Liver (tissue), 9 donors: ENCODE results near the gene RTN4R. TPM values are rescaled to one million over a fixed set of nuclear protein-coding genes. Genes with fewer than 3 reads are reported as not detected.

Experiments used
- DNase-seq: peaks from one replicate; pipeline ENCODE4 v3.0.0-alpha.2; 2017; ENCODE audit warnings: low spot score
- H3K27ac ChIP-seq, 2 donors: one replicate each; pipeline ENCODE4 v1.7.0; 2013; ENCODE audit warnings: inconsistent platforms in 2 of 2, low read length in 2 of 2, control low read depth in 1 of 2, low read depth in 1 of 2, mild to moderate bottlenecking in 1 of 2
- H3K27me3 ChIP-seq, 4 donors: one replicate each; pipeline versions ENCODE4 v1.6.1 to v1.7.0; 2013; ENCODE audit warnings: low read length in 3 of 4, inconsistent platforms in 1 of 4, mild to moderate bottlenecking in 1 of 4, moderate library complexity in 1 of 4; ENCODE audit not compliant: control insufficient read depth in 4 of 4, insufficient read depth in 4 of 4
- H3K36me3 ChIP-seq, 4 donors: one replicate each; pipeline versions ENCODE4 v1.6.1 to v1.7.0; 2013; ENCODE audit warnings: low read length in 3 of 4, mild to moderate bottlenecking in 3 of 4, low read depth in 1 of 4, moderate library complexity in 1 of 4; ENCODE audit not compliant: control insufficient read depth in 4 of 4, insufficient read depth in 3 of 4
- H3K4me1 ChIP-seq, 4 donors: one replicate each; pipeline versions ENCODE4 v1.6.1 to v1.7.0; 2013; ENCODE audit warnings: low read length in 3 of 4, mild to moderate bottlenecking in 3 of 4, moderate library complexity in 1 of 4; ENCODE audit not compliant: control insufficient read depth in 4 of 4, insufficient read depth in 4 of 4
- H3K4me3 ChIP-seq, 3 donors: one replicate each; pipeline versions ENCODE4 v1.6.1 to v1.7.0; 2013; ENCODE audit warnings: low read length in 3 of 3, control low read depth in 1 of 3, low read depth in 1 of 3, mild to moderate bottlenecking in 1 of 3
- H3K9ac ChIP-seq, 2 donors: one replicate each; pipeline ENCODE4 v1.7.0; 2013; ENCODE audit warnings: low read length in 2 of 2, mild to moderate bottlenecking in 2 of 2, moderate library complexity in 2 of 2, control low read depth in 1 of 2, low read depth in 1 of 2
- H3K9me3 ChIP-seq, 4 donors: one replicate each; pipeline versions ENCODE4 v1.6.1 to v1.7.0; 2013; ENCODE audit warnings: low read length in 3 of 4; ENCODE audit not compliant: control insufficient read depth in 4 of 4
- EGR1 ChIP-seq, 2 donors: IDR thresholded peaks; 2 replicates each; pipeline ENCODE4 v1.6.1; 2016 to 2018; ENCODE audit warnings: antibody characterized with exemption in 2 of 2, low read depth in 2 of 2
- FOXA1 ChIP-seq: IDR thresholded peaks from 2 replicates; pipeline ENCODE4 v1.6.1; 2016; ENCODE audit warnings: antibody characterized with exemption
- FOXA2 ChIP-seq: IDR thresholded peaks from 2 replicates; pipeline ENCODE4 v1.6.1; 2016; ENCODE audit warnings: antibody characterized with exemption
- HNF4A ChIP-seq, 2 donors: conservative IDR thresholded peaks; 2 replicates each; pipeline ENCODE4 v1.6.1; 2016; ENCODE audit warnings: antibody characterized with exemption in 2 of 2, mild to moderate bottlenecking in 2 of 2
- HNF4G ChIP-seq: IDR thresholded peaks from 2 replicates; pipeline ENCODE4 v1.6.1; 2016; ENCODE audit warnings: antibody characterized with exemption
- JUND ChIP-seq, 2 donors: IDR thresholded peaks; 2 replicates each; pipeline ENCODE4 v1.6.1; 2016; ENCODE audit warnings: antibody characterized with exemption in 2 of 2
- NR2F2 ChIP-seq: IDR thresholded peaks from 2 replicates; pipeline ENCODE4 v1.6.1; 2016; ENCODE audit warnings: antibody characterized with exemption
- RAD21 ChIP-seq, 2 donors: IDR thresholded peaks; 2 replicates each; pipeline ENCODE4 v1.6.1; 2016; ENCODE audit warnings: antibody characterized with exemption in 2 of 2, mild to moderate bottlenecking in 2 of 2
- REST ChIP-seq: IDR thresholded peaks from 2 replicates; pipeline ENCODE4 v1.6.1; 2016; ENCODE audit warnings: antibody characterized with exemption, mild to moderate bottlenecking
- TAF1 ChIP-seq: conservative IDR thresholded peaks from 2 replicates; pipeline ENCODE4 v1.6.1; 2016; ENCODE audit warnings: antibody characterized with exemption, mild to moderate bottlenecking
- YY1 ChIP-seq: IDR thresholded peaks from 2 replicates; pipeline ENCODE4 v1.6.1; 2016; ENCODE audit warnings: antibody characterized with exemption, mild to moderate bottlenecking
- ZBTB33 ChIP-seq: IDR thresholded peaks from 2 replicates; pipeline ENCODE4 v1.6.1; 2016; ENCODE audit warnings: antibody characterized with exemption
- WGBS: extraction: QIAGEN DNeasy Blood & Tissue Kit; methylation state at CpG from one replicate; pipeline ENCODE4 v1.1.7; 2013; 5-methylcytosine and 5-hydroxymethylcytosine counted together
- polyA plus RNA-seq, 2 donors: library from polyadenylated mRNA; stranded (reverse) in 1 of 2; unstranded in 1 of 2; fragments of 200-250 nt in 1 of 2; fragments of >200 nt in 1 of 2; fragmentation: Nextera tagmentation in 1 of 2; extraction: Ambion mirVana in 1 of 2; gene quantifications; one replicate each; pipeline versions ENCODE4 v1.2.1 to v1.2.3, GENCODE V29; 2013 to 2015
- total RNA-seq, 2 donors: library from RNA; depleted of rRNA; stranded (reverse); fragments of >200 nt; gene quantifications; one replicate each; pipeline ENCODE4 v1.2.3, GENCODE V29; 2014
- donor health status: healthy.
- donor health status: healthy.
- donor health status: healthy.
- donor health status: healthy.
- donor health status: healthy.

Gene RTN4R
- total and polyA plus RNA-seq, 4 donors = 0.33 to 10.4 (median 1.1) TPM

GRCh38 chr22:20198557-20199319 lies 69.4 kb downstream of the RTN4R start:
- no peak for DNase-seq
- no peak for TF ChIP-seq RAD21 (IDR thresholded peaks at IDR 0.05)
- TF ChIP-seq FOXA2 = no peak
- TF ChIP-seq ZBTB33 = no peak
- no peak for TF ChIP-seq FOXA1
- TF ChIP-seq HNF4A (conservative IDR thresholded peaks at IDR 0.05) = no peak
- TF ChIP-seq TAF1 = no peak
- Histone ChIP-seq H3K36me3 (no peaks in the 10 kb centered on the region), H3K9me3 (no peaks in the 10 kb centered on the region), H3K4me3 (no peak overlapping the region), H3K27ac (no peak overlapping the region), H3K9ac (no peak overlapping the region), H3K27me3 (no peaks in the 10 kb centered on the region), H3K4me1 (peaks cover 9 to 17% (median 12%) of the 10 kb centered on the region in 4 donors)
- WGBS = 81% methylated on average over 10 of the region's 10 CpGs

GRCh38 chr22:20197407-20198030 lies 70.6 kb downstream of the RTN4R start:
- no peaks in the 10 kb centered on the region for H3K36me3 ChIP-seq
- TF ChIP-seq REST (no peak), HNF4G (no peak), ZBTB33 (no peak), FOXA1 (no peak), YY1 (no peak), JUND (IDR thresholded peaks at IDR 0.05) (no peak), HNF4A (conservative IDR thresholded peaks at IDR 0.05) (peak in 1 of 2 donors; percentile 56), EGR1 (IDR thresholded peaks at IDR 0.05; ENCODE audit: low read depth in 2 of 2) (no peak), NR2F2 (no peak)
- no peak overlapping the region for H3K4me3 ChIP-seq
- H3K9me3 ChIP-seq = no peaks in the 10 kb centered on the region
- 74% methylated on average over 18 of the region's 18 CpGs for WGBS
- no peak overlapping the region for H3K9ac ChIP-seq
- H3K27me3 ChIP-seq = no peaks in the 10 kb centered on the region
- no peak overlapping the region for H3K27ac ChIP-seq
- peaks cover 0 to 5% (median 3%) of the 10 kb centered on the region in 4 donors for H3K4me1 ChIP-seq
- no peak for DNase-seq
